SH-SY5Y (cell line): Measurements from ENCODE around the gene CFTR.

Source experiments
- GATA2 ChIP-seq: IDR thresholded peaks from 2 replicates; pipeline ENCODE4 v1.6.1; 2011; ENCODE audit warnings: mild to moderate bottlenecking, low read depth, low read length
- GATA3 ChIP-seq: IDR thresholded peaks from 2 replicates; pipeline ENCODE4 v1.6.1; 2011; ENCODE audit warnings: low read depth, mild to moderate bottlenecking, low read length, moderate library complexity

- no peak for TF ChIP-seq GATA2
- TF ChIP-seq GATA3: no peak
These were observed 108.1 kb downstream of the CFTR start for GRCh38 chr7:117587931-117588330.
